Mononuclear cell (primary cell): ENCODE data around the gene STK38. TPM values are rescaled to one million over a fixed set of nuclear protein-coding genes. Genes with fewer than 3 reads are reported as not detected.
"Not testable (repeated sequence)": the region's sequence is repeated elsewhere in the genome, so short reads cannot be mapped to it uniquely, and the experiment has no call there.

ENCODE experiments used
- H3K27me3 ChIP-seq: 2 replicates; pipeline ENCODE4 v1.6.0; 2011; ENCODE audit warnings: low read length, control low read depth; ENCODE audit not compliant: insufficient read depth
- H3K4me1 ChIP-seq: 2 replicates; pipeline ENCODE4 v1.5.1; 2011; ENCODE audit warnings: mild to moderate bottlenecking, low read length, control low read depth; ENCODE audit not compliant: insufficient read depth
- H3K4me3 ChIP-seq: 2 replicates; pipeline ENCODE4 v1.5.1; 2011; ENCODE audit warnings: mild to moderate bottlenecking, low read length, moderate library complexity
- H3K9me3 ChIP-seq: 2 replicates; pipeline ENCODE4 v1.5.1; 2011; ENCODE audit warnings: low read depth, mild to moderate bottlenecking, control low read depth, low read length
- total RNA-seq: library from RNA; depleted of rRNA; stranded (reverse); fragments of >200 nt; gene quantifications from one replicate; pipeline ENCODE4 v1.2.3, GENCODE V29; 2012

Gene STK38
- total RNA-seq, 1 donor = 35.3 TPM

- Histone ChIP-seq H3K9me3 (no peaks in the 10 kb centered on the region), H3K27me3 (no peaks in the 10 kb centered on the region), H3K4me1 (no peaks in the 10 kb centered on the region), H3K4me3 (no peak overlapping the region)
Measured at GRCh38 chr6:36461646-36462045, 85.6 kb downstream of the STK38 start.

DNA sequence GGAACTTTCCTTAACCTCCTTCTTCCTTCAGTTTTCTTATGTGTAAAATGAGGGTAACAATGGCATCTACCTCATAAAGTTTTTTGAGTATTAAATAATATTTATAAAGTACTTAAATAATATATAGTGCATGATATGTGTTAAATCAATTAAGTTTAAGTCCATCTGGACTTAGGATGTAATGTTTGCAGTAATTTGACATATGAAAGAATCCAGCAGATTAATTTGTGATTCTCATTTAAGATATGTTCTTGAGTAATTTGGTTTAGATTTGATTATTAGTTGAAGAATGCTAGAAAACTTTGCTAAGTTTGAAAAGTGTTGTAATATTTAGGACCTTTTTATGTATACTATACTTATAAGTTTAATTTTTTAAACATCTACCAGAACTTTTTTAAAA is 86.4 kb downstream of the STK38 start:
- Histone ChIP-seq H3K9me3 (no peaks in the 10 kb centered on the region), H3K4me1 (no peaks in the 10 kb centered on the region), H3K4me3 (no peak overlapping the region), H3K27me3 (no peaks in the 10 kb centered on the region)

GRCh38 chr6:36459501-36459900 is 87.8 kb downstream of the STK38 start:
- Histone ChIP-seq H3K27me3 (no peaks in the 10 kb centered on the region), H3K4me1 (no peaks in the 10 kb centered on the region), H3K4me3 (no peak overlapping the region), H3K9me3 (no peaks in the 10 kb centered on the region)

DNA sequence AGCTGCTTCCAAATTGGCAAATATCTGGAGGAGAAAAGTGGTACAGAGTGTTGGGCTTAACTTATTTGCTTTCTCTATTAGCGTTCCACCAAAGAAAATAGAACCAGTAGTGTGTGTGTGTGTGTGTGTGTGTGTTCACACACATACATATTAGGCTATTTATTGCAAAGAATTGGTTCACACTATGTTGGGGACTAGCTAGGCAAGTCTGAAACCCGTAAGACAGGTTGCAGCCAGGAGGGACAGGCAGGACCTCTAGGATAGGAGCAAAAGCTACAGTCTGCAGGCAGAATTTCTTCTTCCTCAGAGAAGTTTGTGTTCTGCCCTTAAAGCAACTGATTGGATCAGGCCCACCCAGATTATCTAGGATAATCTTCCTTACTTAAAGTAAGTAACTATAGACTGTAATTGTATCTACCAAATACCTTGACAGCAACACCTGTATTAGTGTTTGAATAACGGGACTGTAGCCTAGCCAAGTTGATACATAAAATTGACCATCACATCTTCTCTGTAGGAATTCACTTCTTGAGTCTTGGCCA is 91.7 kb downstream of the STK38 start:
- Histone ChIP-seq H3K27me3 (no peaks in the 10 kb centered on the region), H3K4me1 (no peaks in the 10 kb centered on the region), H3K4me3 (no peak overlapping the region), H3K9me3 (no peaks in the 10 kb centered on the region)

DNA sequence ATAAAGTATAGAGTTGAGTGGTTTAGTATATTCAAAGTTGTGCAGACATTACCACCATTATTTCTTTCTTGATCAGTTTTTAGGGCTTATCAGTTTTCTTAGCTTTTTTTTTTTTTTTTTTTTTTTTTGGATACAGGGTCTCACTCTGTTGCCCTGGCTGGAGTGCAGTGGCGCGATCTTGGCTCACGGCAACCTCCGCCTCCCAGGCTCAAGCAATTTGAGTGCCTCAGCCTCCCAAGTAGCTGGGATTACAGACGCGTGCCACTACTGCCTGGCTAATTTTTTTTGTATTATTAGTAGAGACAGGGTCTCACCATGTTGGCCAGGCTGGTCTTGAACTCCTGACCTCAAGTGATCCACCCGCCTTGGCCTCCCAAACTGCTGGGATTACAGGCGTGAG is 94.4 kb downstream of the STK38 start:
- not testable (repeated sequence) for H3K4me1 ChIP-seq, H3K27me3 ChIP-seq, H3K4me3 ChIP-seq, H3K9me3 ChIP-seq

- H3K4me3 ChIP-seq, H3K9me3 ChIP-seq, H3K27me3 ChIP-seq: not testable (repeated sequence)
- H3K4me1 ChIP-seq = peaks cover 14% of the 10 kb centered on the region
Measured at GRCh38 chr6:36449173-36449572, 98.1 kb downstream of the STK38 start.

DNA sequence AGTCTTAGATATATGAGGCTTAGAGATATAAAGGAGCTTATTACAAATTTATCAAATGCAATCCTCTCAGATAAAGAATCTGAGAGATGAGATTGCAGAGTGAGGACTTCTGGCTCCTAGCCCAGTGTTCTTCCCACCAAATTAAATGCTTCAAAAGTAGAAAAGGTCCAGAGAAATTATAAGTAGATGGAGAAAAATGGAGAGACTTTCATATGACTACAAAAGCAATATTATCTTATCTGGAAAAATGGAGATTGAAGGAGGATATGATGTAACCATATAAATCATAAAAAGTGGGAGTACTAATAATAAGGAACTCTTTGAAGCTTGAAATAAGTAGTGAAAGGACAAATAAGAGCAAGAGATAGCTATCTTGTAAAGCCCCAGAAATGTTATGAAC is 101.7 kb downstream of the STK38 start:
- no peak overlapping the region for H3K4me3 ChIP-seq
- peaks cover 39% of the 10 kb centered on the region for H3K4me1 ChIP-seq
- H3K27me3 ChIP-seq = no peaks in the 10 kb centered on the region
- H3K9me3 ChIP-seq = no peaks in the 10 kb centered on the region

GRCh38 chr6:36444470-36444869 is 102.8 kb downstream of the STK38 start:
- H3K4me3 ChIP-seq = peak overlapping the region; percentile 1
- no peaks in the 10 kb centered on the region for H3K27me3 ChIP-seq
- H3K9me3 ChIP-seq = no peaks in the 10 kb centered on the region
- H3K4me1 ChIP-seq = peaks cover 34% of the 10 kb centered on the region

Other genes starting within 250 kb of the STK38 start
- gene BNIP5, start 210.6 kb downstream of the STK38 start, total RNA-seq = not detected
- gene ETV7, start 159.8 kb downstream of the STK38 start, total RNA-seq = 0.73 TPM
- 0.31 TPM for gene PXT1, start 104.6 kb downstream of the STK38 start, total RNA-seq
- 84.8 TPM for gene KCTD20, start 104.5 kb downstream of the STK38 start, total RNA-seq
- 438 TPM for gene SRSF3, start 46.9 kb upstream of the STK38 start, total RNA-seq
- 228 TPM for gene CDKN1A, start 131.2 kb upstream of the STK38 start, total RNA-seq
- 1.3 TPM for gene RAB44, start 150.3 kb upstream of the STK38 start, total RNA-seq